Measurements from ENCODE around the gene TM7SF2.

The TM7SF2 gene

GRCh38 chr11:65126624-65127274 lies 15.1 kb downstream of the TM7SF2 start:
- H3F3A ChIP-seq (ENCODE audit: insufficient read depth, low read length): peaks cover 23% of the 10 kb centered on the region; the same call in 1 of the 2 replicates

GRCh38 chr11:65127473-65128181 lies 16.0 kb downstream of the TM7SF2 start:
- Histone ChIP-seq H2AFZ (ENCODE audit: low read length) (no peak overlapping the region), H3F3A (ENCODE audit: insufficient read depth, low read length) (peaks cover 23% of the 10 kb centered on the region; the same call in 1 of the 2 replicates), H3K9ac (ENCODE audit: low read length) (no peak overlapping the region), H3K9me2 (ENCODE audit: low read depth, low read length) (no peaks in the 10 kb centered on the region), H3K79me2 (ENCODE audit: insufficient read depth, low read length) (peaks cover 6% of the 10 kb centered on the region), H3K36me3 (ENCODE audit: insufficient read depth, low read length) (peaks cover 87% of the 10 kb centered on the region), H3K27me3 (ENCODE audit: insufficient read depth, low read length) (no peaks in the 10 kb centered on the region), H3K4me2 (ENCODE audit: low read length) (no peak overlapping the region), H3K27ac (ENCODE audit: low read depth, low read length, poor library complexity, severe bottlenecking) (peak overlapping the region; percentile 99), H3K4me3 (ENCODE audit: low read depth, low read length, poor library complexity, severe bottlenecking) (no peak overlapping the region), H4K20me1 (ENCODE audit: insufficient read depth, low read length) (no peaks in the 10 kb centered on the region), H3K4me1 (ENCODE audit: insufficient read depth, low read length, severe bottlenecking) (peaks cover 41% of the 10 kb centered on the region), H3K9me3 (ENCODE audit: low read length) (no peaks in the 10 kb centered on the region)
- no peak for TF ChIP-seq EZH2 (IDR thresholded peaks at IDR 0.05; ENCODE audit: borderline replicate concordance, low read length)
- TF ChIP-seq CTCF (IDR thresholded peaks at IDR 0.05; ENCODE audit: low read length): no peak

More at GRCh38 chr11:65126624-65127274, 15.1 kb downstream of the TM7SF2 start:
- Histone ChIP-seq H3K4me3 (ENCODE audit: low read depth, low read length, poor library complexity, severe bottlenecking) (no peak overlapping the region), H4K20me1 (ENCODE audit: insufficient read depth, low read length) (no peaks in the 10 kb centered on the region), H3K79me2 (ENCODE audit: insufficient read depth, low read length) (peaks cover 7% of the 10 kb centered on the region), H3K4me1 (ENCODE audit: insufficient read depth, low read length, severe bottlenecking) (peaks cover 33% of the 10 kb centered on the region), H3K27ac (ENCODE audit: low read depth, low read length, poor library complexity, severe bottlenecking) (peak overlapping the region; percentile 43), H3K9me2 (ENCODE audit: low read depth, low read length) (no peaks in the 10 kb centered on the region), H3K4me2 (ENCODE audit: low read length) (no peak overlapping the region), H2AFZ (ENCODE audit: low read length) (no peak overlapping the region), H3K36me3 (ENCODE audit: insufficient read depth, low read length) (peaks cover 81% of the 10 kb centered on the region), H3K9me3 (ENCODE audit: low read length) (no peaks in the 10 kb centered on the region), H3K9ac (ENCODE audit: low read length) (no peak overlapping the region), H3K27me3 (ENCODE audit: insufficient read depth, low read length) (no peaks in the 10 kb centered on the region)
- TF ChIP-seq CTCF (IDR thresholded peaks at IDR 0.05; ENCODE audit: low read length) (no peak), EZH2 (IDR thresholded peaks at IDR 0.05; ENCODE audit: borderline replicate concordance, low read length) (no peak)

GRCh38 chr11:65128182-65129145 lies 16.8 kb downstream of the TM7SF2 start:
- H3K4me2 ChIP-seq (ENCODE audit: low read length): no peak overlapping the region
- peaks cover 23% of the 10 kb centered on the region; the same call in 1 of the 2 replicates for H3F3A ChIP-seq (ENCODE audit: insufficient read depth, low read length)
- H3K4me1 ChIP-seq (ENCODE audit: insufficient read depth, low read length, severe bottlenecking): peaks cover 37% of the 10 kb centered on the region
- no peaks in the 10 kb centered on the region for H4K20me1 ChIP-seq (ENCODE audit: insufficient read depth, low read length)
- H2AFZ ChIP-seq (ENCODE audit: low read length): no peak overlapping the region
- no peaks in the 10 kb centered on the region for H3K27me3 ChIP-seq (ENCODE audit: insufficient read depth, low read length)
- H3K4me3 ChIP-seq (ENCODE audit: low read depth, low read length, poor library complexity, severe bottlenecking): no peak overlapping the region
- peaks cover 95% of the 10 kb centered on the region for H3K36me3 ChIP-seq (ENCODE audit: insufficient read depth, low read length)
- H3K79me2 ChIP-seq (ENCODE audit: insufficient read depth, low read length): peaks cover 2% of the 10 kb centered on the region; the same call in 1 of the 2 replicates
- H3K9ac ChIP-seq (ENCODE audit: low read length): no peak overlapping the region
- TF ChIP-seq EZH2 (IDR thresholded peaks at IDR 0.05; ENCODE audit: borderline replicate concordance, low read length): no peak
- TF ChIP-seq CTCF (IDR thresholded peaks at IDR 0.05; ENCODE audit: low read length): no peak
- peak overlapping the region; percentile 99 for H3K27ac ChIP-seq (ENCODE audit: low read depth, low read length, poor library complexity, severe bottlenecking)
- H3K9me2 ChIP-seq (ENCODE audit: low read depth, low read length): no peaks in the 10 kb centered on the region
- no peaks in the 10 kb centered on the region for H3K9me3 ChIP-seq (ENCODE audit: low read length)

Data from OCI-LY1 (cell line).